Neuron (in vitro differentiated cells): ENCODE measurements around the gene MED9.
"Not testable (repeated sequence)": the region's sequence is repeated elsewhere in the genome, so short reads cannot be mapped to it uniquely, and the experiment has no call there.

ENCODE experiments used
- H2AFZ ChIP-seq: one replicate; pipeline ENCODE4 v1.6.1; 2013; ENCODE audit warnings: low read depth, mild to moderate bottlenecking, inconsistent platforms, low read length, moderate library complexity
- H3K27me3 ChIP-seq: one replicate; pipeline ENCODE4 v1.6.1; 2013; ENCODE audit warnings: low read length; ENCODE audit not compliant: insufficient read depth
- H3K36me3 ChIP-seq: one replicate; pipeline ENCODE4 v1.6.1; 2013; ENCODE audit warnings: low read length; ENCODE audit not compliant: insufficient read depth
- H3K4me1 ChIP-seq: one replicate; pipeline ENCODE4 v1.6.1; 2013; ENCODE audit warnings: low read length; ENCODE audit not compliant: insufficient read depth
- H3K4me3 ChIP-seq: 2 replicates; pipeline ENCODE4 v1.5.1; 2013; ENCODE audit warnings: mild to moderate bottlenecking, low read length, moderate library complexity
- H3K9me3 ChIP-seq: one replicate; pipeline ENCODE4 v1.6.1; 2013; ENCODE audit warnings: low read length

The MED9 gene

GRCh38 chr17:17476865-17477467, at the start of gene MED9:
MED9 (plus strand) TSS chr17:17477000; CDS start chr17:17477042, 42 bp downstream.
- H2AFZ ChIP-seq, result peak within 1 kb of the TSS; percentile 81
- H3K4me1 ChIP-seq, result peaks cover 19% of the 10 kb centered on the region
- peak within 1 kb of the TSS; percentile 98 for H3K4me3 ChIP-seq
- peaks cover 7% of the 10 kb centered on the region for H3K36me3 ChIP-seq
- H3K27me3 ChIP-seq, result no peaks in the 10 kb centered on the region
- H3K9me3 ChIP-seq, result no peaks in the 10 kb centered on the region

GRCh38 chr17:17429222-17429621, 47.6 kb upstream of the MED9 start:
- Histone ChIP-seq H3K4me1 (no peaks in the 10 kb centered on the region), H3K9me3 (peaks cover 12% of the 10 kb centered on the region), H3K27me3 (peaks cover 2% of the 10 kb centered on the region), H3K36me3 (no peaks in the 10 kb centered on the region), H2AFZ (no peak overlapping the region), H3K4me3 (no peak overlapping the region)

GRCh38 chr17:17430924-17431323, 45.9 kb upstream of the MED9 start:
- H3K36me3 ChIP-seq, H3K9me3 ChIP-seq, H3K4me3 ChIP-seq, H3K4me1 ChIP-seq, H3K27me3 ChIP-seq, H2AFZ ChIP-seq: not testable (repeated sequence)

- H3K4me3 ChIP-seq, result no peak overlapping the region
- H2AFZ ChIP-seq, result no peak overlapping the region
Measured at GRCh38 chr17:17431605-17432004, 45.2 kb upstream of the MED9 start.

GRCh38 chr17:17433000-17433703, 43.6 kb upstream of the MED9 start:
- H3K9me3 ChIP-seq, result no peaks in the 10 kb centered on the region
- H3K36me3 ChIP-seq, result no peaks in the 10 kb centered on the region
- H3K4me1 ChIP-seq, result no peaks in the 10 kb centered on the region
- H2AFZ ChIP-seq, result no peak overlapping the region
- no peak overlapping the region for H3K4me3 ChIP-seq
- H3K27me3 ChIP-seq, result peaks cover 5% of the 10 kb centered on the region

More at GRCh38 chr17:17431605-17432004, 45.2 kb upstream of the MED9 start:
- Histone ChIP-seq H3K4me1 (no peaks in the 10 kb centered on the region), H3K9me3 (no peaks in the 10 kb centered on the region), H3K36me3 (no peaks in the 10 kb centered on the region), H3K27me3 (peaks cover 5% of the 10 kb centered on the region)

GRCh38 chr17:17434477-17434876, 42.3 kb upstream of the MED9 start:
- peaks cover 5% of the 10 kb centered on the region for H3K27me3 ChIP-seq
- H3K4me3 ChIP-seq, result no peak overlapping the region
- no peaks in the 10 kb centered on the region for H3K36me3 ChIP-seq
- no peak overlapping the region for H2AFZ ChIP-seq
- H3K9me3 ChIP-seq, result no peaks in the 10 kb centered on the region
- no peaks in the 10 kb centered on the region for H3K4me1 ChIP-seq

GRCh38 chr17:17435323-17435722, 41.5 kb upstream of the MED9 start:
- H3K4me3 ChIP-seq, result no peak overlapping the region
- no peaks in the 10 kb centered on the region for H3K9me3 ChIP-seq
- H3K4me1 ChIP-seq, result no peaks in the 10 kb centered on the region
- H3K36me3 ChIP-seq, result no peaks in the 10 kb centered on the region
- H2AFZ ChIP-seq, result no peak overlapping the region
- peaks cover 5% of the 10 kb centered on the region for H3K27me3 ChIP-seq

GRCh38 chr17:17437461-17437860, 39.3 kb upstream of the MED9 start:
- H3K4me1 ChIP-seq, result no peaks in the 10 kb centered on the region
- no peaks in the 10 kb centered on the region for H3K36me3 ChIP-seq
- H3K27me3 ChIP-seq, result peaks cover 5% of the 10 kb centered on the region
- H3K4me3 ChIP-seq, result no peak overlapping the region
- no peak overlapping the region for H2AFZ ChIP-seq
- no peaks in the 10 kb centered on the region for H3K9me3 ChIP-seq

- H3K27me3 ChIP-seq, result peaks cover 4% of the 10 kb centered on the region
- no peaks in the 10 kb centered on the region for H3K36me3 ChIP-seq
- no peak overlapping the region for H2AFZ ChIP-seq
- H3K4me3 ChIP-seq, result no peak overlapping the region
- no peaks in the 10 kb centered on the region for H3K9me3 ChIP-seq
- H3K4me1 ChIP-seq, result no peaks in the 10 kb centered on the region
Measured at GRCh38 chr17:17437893-17438292, 38.9 kb upstream of the MED9 start.

- Histone ChIP-seq H3K4me3 (no peak overlapping the region), H3K9me3 (no peaks in the 10 kb centered on the region), H3K36me3 (no peaks in the 10 kb centered on the region), H2AFZ (no peak overlapping the region), H3K4me1 (no peaks in the 10 kb centered on the region), H3K27me3 (peaks cover 3% of the 10 kb centered on the region)
Measured at GRCh38 chr17:17440010-17440843, 36.6 kb upstream of the MED9 start.

- Histone ChIP-seq H3K4me1 (no peaks in the 10 kb centered on the region), H3K27me3 (no peaks in the 10 kb centered on the region), H3K36me3 (no peaks in the 10 kb centered on the region), H3K4me3 (no peak overlapping the region), H3K9me3 (no peaks in the 10 kb centered on the region), H2AFZ (no peak overlapping the region)
Measured at GRCh38 chr17:17440938-17441675, 35.7 kb upstream of the MED9 start.

GRCh38 chr17:17443173-17443572, 33.6 kb upstream of the MED9 start:
- Histone ChIP-seq H3K9me3 (no peaks in the 10 kb centered on the region), H3K27me3 (no peaks in the 10 kb centered on the region), H2AFZ (no peak overlapping the region), H3K36me3 (no peaks in the 10 kb centered on the region), H3K4me3 (no peak overlapping the region), H3K4me1 (no peaks in the 10 kb centered on the region)
